ENCODE results near the gene TMCC2.

GRCh38 chr1:205284420-205285144 lies 56.8 kb downstream of the TMCC2 start:
- TF ChIP-seq GATA2 (IDR thresholded peaks at IDR 0.05; ENCODE audit: low read depth, low read length) (no peak), GATA3 (IDR thresholded peaks at IDR 0.05; ENCODE audit: low read depth, low read length) (no peak)

Data from SH-SY5Y (cell line).